ENCODE results near the gene CLCN3.
"Not testable (repeated sequence)": the region's sequence is repeated elsewhere in the genome, so short reads cannot be mapped to it uniquely, and the experiment has no call there.

Gene CLCN3

DNA sequence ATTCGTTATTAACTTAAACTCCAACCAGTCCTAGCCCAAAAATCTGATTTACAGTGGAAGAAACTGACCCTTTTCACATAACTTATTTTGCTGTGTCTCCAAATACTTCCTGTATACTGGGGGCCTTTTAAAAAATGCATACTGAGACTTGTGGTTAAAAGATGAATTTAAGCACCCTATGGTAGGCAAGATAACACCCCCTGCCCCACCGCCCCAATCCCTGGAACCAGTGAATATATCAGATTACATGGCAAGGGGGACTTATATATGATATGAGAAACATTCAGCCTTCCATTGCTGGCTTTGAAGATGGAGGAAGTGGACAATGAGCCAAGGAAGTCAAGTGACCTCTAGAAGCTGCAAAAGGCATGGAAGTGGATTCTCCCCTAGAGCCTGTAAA lies 3.1 kb upstream of the CLCN3 start:
- DNase-seq (ENCODE audit: low read depth in 3 of 3): no peak

DNA sequence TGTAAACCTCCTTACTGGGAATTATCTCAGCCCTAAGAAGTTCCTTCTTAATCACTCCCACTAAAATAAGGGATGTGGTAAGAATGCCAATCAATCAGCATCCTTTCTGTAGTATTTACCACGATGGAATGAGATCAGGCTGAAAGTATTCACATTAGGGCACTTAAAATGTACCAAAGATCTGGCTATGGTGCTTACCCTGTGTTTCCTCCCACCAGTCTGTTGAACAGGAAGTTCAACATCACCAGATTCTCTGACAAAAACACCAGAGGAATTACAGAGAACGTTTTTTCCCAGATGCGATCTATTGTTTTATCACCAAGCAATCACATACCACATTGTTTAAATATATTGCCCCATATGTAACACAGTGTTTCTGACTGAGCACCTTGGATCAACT lies 2.1 kb upstream of the CLCN3 start:
- DNase-seq (ENCODE audit: low read depth in 3 of 3): no peak

DNA sequence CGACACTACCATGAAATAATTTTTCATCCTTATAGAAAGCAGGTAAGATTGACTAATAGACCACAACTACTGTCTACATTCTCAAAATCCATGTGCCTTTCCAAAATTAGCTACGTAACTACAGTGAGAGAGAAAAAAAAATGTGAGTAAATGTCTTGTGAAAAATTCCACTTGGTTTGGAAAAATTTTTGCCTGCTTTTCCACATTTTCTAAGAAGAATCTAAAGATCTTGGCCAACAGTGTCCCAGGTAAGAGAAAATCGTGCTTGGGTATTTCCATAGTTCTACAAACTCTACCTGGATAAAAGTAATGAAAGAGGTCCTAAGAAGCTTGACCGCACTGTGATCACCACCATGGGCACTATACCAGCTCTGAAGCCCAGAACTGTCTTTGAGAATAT lies 1.4 kb upstream of the CLCN3 start:
- no peak for DNase-seq (ENCODE audit: low read depth in 3 of 3)

DNA sequence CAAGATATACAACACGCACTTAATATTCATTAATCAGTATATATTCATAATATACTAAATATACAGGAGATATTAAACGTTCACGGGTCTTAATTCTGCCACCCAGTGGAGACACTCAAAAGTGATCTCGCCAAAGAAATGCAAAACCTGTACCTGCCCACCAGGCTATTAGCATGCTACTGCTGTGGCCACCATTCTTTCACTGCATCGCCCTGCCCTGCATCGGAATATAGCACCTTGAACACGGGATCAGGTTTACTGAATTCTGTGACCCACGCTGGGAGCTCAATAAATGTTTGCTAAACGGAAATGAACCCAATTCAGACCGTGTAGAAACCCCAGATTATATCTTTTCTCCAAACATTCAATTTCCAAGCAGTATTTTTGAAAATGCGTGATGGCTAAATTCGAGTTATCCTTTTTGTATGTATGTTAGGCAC lies 840 bp upstream of the CLCN3 start:
- DNase-seq (ENCODE audit: low read depth in 3 of 3): peak in 1 of 3 experiments; percentile 21

DNA sequence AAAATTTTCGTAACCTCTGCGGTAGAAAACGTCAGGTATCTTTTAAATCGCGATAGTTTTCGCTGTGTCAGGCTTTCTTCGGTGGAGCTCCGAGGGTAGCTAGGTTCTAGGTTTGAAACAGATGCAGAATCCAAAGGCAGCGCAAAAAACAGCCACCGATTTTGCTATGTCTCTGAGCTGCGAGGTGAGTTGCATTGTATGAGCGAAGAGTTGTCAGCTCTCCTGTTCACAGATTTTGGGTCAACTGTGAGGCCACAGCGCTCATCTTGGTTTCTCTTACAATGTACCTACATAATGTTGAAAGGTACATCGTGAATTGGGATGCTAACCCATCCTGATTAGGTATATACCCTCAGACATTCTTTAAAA lies 486 bp downstream of the CLCN3 start:
- DNase-seq (ENCODE audit: low read depth in 3 of 3): no peak

DNA sequence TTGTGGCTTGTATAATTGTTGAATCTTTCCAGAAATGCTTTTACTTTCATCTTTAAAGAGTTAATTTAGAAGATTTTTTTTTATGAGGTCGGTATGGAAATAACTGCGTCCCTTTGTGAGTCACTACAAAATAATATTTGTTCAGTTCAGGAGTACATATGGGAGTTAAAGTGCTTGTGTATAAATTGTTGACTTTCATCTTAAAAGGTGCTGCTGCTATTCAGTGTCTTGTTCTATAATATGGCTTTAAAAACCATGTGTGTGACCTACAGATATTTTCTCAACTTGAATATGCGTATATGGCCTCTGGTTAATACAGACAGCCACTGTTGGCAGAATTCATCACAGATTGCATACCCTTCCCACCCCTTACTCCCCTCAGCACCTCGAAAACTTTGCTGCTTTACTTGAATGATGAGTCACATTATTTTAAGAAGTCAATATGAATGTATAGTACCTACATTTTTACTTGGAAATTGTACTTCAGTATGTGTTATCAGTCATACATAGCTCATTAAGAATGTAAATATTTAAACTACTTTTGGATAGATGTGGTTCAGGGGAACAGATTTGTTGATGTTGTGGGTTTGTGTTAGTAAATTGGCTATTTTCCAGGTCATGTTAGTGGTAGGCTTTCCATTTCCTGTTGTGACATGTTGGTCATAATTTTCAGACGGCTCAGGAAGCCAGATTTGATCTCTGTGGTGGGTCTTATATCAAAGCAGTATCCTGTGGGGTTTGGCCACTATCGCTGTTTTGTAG lies 1.5 kb downstream of the CLCN3 start:
- DNase-seq (ENCODE audit: low read depth in 3 of 3): no peak

DNA sequence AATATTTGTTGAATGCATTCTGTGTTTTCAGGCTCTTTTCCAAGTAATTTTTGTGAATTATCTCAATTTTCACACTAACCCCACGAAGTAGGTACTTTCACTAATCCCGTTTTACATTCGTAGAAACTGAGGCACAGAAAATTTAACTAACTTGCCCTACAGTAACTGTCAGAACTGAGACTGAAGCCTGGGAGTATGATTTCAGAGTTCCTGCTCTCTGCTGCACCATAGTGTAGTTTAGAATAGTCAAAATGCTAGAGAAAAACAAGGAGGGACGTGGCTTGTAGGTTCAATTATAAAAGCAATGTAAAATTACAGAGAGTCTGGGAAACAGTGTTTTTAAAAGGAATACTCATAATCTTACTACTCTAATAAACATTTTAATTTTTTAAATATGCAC lies 2.2 kb downstream of the CLCN3 start:
- DNase-seq (ENCODE audit: low read depth in 3 of 3): no peak

DNA sequence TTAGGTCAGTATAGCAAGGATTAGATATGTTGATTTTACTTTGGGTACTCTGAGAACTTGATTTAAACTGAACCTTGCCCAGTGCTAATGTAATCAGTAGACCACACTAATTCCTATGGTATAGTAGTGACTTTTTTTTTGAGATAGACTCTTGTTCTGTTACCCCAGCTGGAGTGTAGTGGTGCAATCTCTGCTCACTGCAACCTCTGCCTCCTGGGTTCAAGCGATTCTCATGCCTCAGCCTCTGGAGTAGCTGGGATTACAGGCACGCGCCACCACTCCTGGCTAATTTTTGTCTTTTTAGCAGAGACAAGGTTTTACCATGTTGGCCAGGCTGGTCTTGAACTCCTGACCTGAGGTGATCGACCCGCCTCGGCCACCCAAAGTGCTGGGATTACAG lies 3.6 kb downstream of the CLCN3 start:
- DNase-seq (ENCODE audit: low read depth in 3 of 3): not testable (repeated sequence)

DNA sequence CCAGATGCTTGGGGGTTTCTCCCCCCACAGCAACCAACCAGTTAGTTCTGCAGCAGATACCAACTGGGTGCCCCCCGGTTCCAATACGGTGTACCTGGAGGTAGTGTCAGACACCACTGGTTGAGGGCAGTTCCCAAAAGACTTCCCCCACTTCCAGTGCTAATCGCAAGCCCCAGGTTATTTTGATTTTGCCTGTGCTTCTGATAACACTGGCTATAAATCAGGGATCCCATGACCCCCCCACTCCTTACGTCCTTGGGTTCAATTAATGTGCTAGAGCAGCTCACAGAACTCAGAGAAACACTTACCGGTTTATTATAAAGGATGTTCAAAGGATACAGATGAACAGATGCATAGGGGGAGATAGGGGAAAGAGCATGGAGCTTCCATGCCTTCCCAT lies 5.5 kb downstream of the CLCN3 start:
- DNase-seq (ENCODE audit: low read depth in 3 of 3): no peak

DNA sequence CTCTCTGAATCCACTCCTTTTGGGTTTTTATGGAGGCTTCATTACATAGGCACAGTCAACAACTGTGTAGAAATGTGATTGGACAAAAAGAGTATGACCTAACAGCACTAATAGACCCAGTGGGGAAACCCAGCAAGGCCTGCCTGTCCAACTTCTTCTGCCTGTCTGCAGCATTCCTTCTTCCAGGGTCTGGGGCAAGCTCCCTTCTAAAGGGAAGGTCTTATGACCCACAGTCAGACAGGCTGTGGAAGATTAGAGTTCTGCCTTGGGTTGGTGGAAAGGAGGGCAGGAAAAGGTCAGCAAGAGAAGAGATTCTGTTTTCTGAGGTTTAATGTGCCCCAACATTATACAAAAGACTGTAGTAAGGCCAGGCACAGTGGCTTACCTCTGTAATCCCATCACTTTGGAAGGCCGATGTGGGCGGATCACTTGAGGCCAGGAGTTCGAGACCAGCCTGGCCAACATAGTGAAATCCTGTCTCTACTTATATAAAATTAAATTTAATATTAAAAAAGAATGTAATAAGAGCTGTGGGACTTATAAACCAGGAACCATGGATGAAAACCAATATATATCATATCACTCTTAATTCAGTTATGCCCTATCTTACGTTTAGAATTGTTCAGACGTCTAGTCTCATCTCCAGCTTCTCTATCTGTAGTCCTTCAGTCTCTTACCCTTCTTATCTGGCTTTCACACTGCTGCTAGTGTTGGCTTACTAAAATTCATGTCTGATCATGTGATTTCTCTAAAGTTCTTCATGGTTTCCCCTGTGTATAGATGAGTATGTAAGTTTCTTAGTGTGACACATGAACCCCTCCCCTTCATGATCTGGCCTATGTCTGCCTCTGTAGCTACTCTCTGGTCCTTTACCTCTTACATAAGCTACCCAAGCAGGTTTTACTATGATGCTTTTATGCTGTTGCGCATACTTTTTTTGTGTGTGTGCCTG lies 6.2 kb downstream of the CLCN3 start:
- no peak for DNase-seq (ENCODE audit: low read depth in 3 of 3)

DNA sequence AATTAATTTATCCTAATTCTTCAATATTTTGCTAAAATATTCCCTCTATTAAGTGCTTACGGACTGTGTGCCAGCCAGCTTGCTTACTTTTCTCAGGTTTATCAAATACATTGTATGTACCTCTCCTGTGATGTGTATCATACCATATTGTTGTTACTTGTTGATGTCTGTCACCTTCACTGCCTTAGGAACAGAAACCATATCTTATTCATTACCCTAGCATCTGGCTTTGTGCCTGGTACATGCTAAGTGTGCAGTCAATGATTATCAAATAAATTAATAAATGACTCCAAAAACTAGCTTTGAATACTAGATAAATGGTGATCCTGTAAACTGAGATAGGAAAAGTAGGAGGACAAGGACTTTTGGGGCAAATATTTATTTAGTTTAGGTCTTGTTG lies 6.9 kb downstream of the CLCN3 start:
- no peak for DNase-seq (ENCODE audit: low read depth in 3 of 3)

DNA sequence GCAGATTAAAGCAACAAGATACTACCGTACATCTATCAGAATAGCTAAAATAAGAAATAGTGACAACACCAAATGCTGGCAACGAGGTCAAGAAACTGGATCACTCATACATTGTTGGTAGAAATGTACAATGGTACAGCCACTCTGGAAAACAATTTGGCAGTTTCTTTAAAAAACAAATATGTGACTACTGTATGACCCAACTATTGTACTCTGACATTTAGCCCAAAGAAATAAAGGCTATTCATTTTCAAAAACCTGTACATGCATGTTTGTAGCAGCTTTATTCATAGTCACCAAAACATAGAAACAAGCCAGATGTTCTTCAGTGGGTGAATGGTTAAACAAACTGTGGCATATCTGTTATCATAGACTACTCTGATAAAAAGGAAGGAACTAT lies 8.2 kb downstream of the CLCN3 start:
- DNase-seq (ENCODE audit: low read depth in 3 of 3): no peak

DNA sequence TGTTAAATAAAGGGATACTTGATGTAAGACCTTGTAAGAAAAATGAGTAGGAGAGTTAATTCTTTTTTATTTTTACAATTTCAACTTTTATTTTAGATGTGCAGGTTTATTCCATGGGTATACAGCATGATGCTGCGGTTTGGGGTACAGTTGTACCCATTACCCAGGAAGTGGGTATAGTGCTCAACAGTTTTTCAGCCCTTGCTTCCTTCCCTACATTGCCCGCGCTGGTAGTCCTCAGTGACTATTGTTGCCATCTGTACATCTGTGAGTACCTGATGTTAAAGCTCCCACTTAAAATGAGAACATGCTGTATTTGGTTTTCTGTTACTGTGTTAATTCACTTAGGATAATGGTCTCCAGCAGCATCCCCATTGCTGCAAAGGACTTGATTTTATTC lies 9.7 kb downstream of the CLCN3 start:
- DNase-seq (ENCODE audit: low read depth in 3 of 3): no peak

DNA sequence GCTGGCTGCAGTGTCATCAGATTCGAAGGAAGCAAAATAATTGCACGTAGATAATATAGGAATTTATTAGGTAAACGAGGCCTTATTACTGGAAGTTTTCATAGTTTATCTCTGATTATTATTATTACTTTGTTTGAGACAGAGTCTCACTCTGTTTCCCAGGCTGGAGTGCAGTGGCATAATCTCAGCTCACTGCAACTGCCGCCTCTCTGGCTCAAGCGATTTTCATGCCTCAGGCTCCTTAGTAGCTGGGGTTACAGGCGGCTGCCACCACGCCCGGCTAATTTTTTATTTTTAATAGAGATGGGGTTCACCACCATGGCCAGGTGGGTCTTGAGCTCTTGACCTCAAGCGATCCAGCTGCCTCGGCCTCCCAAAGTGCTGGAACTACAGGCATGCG lies 12.5 kb downstream of the CLCN3 start:
- DNase-seq (ENCODE audit: low read depth in 3 of 3): no peak

DNA sequence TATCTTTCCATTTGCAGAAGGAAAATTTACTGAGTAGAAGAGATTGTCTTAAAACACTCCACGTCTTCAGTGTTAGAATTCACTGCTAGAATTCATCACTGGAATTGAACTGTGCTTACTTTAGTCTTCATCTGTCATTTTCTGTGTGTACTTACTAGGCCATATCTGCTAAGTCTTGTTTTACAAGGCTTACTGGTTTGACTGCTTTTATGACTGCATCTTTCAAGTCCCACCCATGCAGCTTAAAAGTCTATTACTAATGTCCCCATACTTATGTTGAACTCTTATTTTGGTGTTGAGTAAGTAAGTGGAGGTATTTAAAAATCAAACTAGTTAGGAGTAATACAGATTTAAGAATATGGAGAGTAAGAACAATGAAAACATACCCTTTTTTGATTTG lies 14.6 kb downstream of the CLCN3 start:
- no peak for DNase-seq (ENCODE audit: low read depth in 3 of 3)

DNA sequence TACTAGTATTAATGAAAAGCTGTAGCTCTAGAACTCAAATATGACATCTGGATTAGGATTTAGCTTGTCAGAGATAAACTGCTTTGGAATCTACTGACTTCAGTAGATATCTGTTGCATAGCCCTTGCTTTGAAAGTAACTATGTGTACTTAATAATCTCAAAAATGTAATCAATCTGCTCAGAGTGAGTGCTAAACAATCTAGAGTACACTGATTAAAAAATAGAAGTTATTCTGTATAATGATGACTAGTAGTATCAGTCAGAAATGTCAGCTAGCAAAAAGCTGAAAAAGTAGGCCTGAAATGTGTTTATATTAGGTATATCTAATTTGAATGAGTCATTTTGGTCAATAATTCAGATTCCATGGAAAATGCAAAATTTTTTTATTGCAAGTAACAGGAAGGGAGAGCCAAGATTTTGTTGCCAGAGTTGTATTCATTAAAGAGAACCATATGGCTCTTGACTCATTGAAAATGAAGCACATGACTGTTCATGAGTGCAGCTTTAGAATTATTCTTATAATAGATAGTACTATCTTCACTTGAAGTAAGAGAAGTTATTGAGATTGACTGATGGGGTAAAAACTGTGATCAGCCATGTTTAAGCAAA lies 20.0 kb downstream of the CLCN3 start:
- no peak for DNase-seq (ENCODE audit: low read depth in 3 of 3)

DNA sequence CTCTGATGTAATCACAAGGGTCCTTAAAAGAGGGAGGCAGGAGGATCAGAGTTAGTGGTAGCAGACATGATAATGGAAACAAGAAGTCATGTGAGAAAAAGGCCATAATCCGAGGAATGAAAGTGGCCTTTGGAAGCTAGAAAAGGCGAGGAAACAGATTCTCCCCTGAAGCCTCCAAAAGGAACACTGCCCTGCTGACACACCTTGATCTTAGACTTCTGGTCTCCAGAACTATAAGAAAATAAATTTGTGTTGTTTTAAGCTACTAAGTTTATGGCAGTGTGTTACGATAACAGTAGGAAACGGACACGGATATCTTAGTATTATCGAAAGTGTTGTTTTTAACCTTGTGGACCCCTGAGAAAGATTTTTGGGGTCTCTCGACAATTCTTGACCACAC lies 24.4 kb downstream of the CLCN3 start:
- DNase-seq (ENCODE audit: low read depth in 3 of 3): no peak

DNA sequence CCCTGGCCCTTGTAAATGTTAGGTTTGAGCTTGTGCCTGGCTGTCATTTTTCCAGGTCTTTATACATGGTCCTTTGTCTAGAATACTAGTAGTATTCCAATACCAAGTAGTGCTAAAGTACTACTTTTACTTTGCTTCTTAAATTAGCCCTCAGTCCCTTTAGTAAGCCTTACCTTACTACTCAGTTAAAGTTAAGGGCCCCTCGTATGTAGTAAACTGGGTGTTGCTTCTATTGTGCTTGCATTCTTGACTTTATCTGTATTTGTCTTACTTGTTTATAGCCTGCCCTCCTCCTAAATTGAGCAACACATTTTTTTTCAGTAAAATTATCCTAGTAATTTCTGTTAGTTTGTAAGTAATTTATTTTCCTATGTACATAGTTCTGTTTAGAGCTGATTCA lies 25.2 kb downstream of the CLCN3 start:
- DNase-seq (ENCODE audit: low read depth in 3 of 3): no peak

DNA sequence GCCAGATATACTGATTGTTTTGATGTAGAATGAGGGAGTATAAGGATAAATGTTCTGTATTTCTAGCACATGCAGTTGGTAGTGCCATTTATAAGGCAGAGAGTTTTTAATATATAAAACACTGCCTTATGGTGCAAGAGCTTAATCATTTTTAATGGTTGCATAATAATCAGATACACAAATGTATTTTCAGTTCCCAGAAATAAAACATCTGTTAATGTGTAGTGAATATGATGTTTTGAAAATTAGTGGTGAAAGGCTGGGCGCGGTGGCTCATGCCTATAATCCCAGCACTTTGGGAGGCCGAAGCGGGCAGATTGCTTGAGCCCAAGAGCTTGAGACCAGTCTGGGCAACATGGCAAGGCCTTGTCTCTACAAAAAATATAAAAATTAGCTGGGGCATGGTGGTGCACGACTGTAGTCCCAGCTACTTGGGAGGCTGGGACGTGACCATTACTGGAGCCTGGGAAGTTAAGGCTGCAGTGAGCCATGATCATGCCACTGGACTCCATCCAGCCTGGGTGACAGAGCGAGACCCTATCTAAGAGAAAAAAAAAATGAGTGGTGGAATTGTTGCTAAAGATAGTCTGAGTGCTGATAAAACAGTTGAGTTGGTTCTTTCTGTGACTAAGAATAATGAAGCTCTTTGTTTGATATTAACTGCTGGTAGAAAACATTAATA lies 29.3 kb downstream of the CLCN3 start:
- no peak for DNase-seq (ENCODE audit: low read depth in 3 of 3)

DNA sequence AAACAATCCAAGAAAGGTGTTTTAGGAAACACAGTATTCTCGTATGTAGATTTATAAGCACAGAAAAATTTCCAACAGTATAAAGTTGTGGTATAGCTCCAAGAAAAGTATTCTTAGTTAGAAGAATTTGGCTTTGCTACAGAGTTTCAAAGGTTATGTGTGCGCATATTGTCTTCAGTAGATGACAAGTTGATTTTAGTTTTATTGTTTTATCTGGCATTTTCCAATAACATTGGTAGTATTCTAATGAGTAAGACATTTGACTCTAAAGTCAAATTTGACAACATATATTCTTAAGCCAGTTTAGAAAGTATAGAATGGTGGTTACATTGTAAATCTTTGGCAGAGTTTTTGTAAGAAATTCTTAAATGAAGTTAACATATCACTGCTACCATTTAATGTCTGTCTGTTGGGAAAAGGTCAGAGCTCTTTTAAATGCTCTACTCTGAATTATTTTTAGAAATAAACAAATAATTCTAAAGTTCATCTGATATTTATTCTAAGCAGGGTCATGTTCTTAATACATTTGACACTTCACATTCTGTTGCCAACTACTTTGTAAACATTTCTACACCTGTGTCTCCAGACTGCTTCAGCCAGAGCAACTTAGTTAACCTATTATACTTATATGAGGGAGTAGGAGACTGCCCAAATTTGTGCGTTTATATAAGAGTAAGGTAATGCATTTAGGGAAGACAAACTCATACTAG lies 30.0 kb downstream of the CLCN3 start:
- DNase-seq (ENCODE audit: low read depth in 3 of 3): no peak

DNA sequence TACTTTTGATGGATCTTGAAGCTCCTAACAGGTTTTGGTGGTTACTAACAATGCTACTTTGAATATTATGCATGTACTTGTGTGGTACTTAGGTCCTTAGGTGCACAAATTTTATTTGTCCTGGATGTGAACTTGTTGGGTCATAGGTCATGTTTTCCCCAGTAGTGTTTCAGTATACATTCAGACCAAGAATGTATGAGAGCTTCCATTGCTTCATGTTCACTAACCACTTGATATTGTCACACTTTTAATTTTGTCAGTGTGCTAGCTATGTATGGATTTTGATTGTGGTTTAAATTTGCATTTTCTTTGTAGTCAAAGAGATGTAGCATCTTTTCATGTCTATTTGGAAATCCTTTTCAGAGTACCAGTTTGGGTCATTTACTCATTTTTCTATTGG lies 32.2 kb downstream of the CLCN3 start:
- no peak for DNase-seq (ENCODE audit: low read depth in 3 of 3)

DNA sequence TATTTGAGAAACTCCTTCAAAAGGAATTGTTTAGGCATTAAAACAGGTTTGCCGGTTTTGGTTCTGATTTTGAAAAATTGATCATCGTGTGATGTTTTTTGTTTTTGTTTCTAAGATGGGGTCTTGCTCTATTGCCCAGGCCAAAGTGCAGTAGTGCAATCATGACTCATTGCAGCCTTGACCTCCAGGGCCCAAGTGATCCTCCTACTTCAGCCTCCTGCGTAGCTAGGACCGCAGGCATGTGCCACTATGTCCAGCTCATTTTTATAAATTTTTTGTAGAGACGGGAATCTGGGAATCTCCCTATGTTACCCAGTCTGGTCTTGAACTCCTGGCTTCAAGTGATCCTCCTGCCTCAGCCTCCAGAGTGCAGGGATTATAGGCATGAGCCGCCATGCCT lies 35.0 kb downstream of the CLCN3 start:
- no peak for DNase-seq (ENCODE audit: low read depth in 3 of 3)
